Large intestine (tissue), 3 donors: Measurements from ENCODE around the gene PALLD. TPM values are rescaled to one million over a fixed set of nuclear protein-coding genes. Genes with fewer than 3 reads are reported as not detected.

ENCODE experiments used
- DNase-seq, 2 donors: peaks; one replicate each; pipeline versions ENCODE4 v3.0.0 to v3.0.0-alpha.2; 2013
- H3K27ac ChIP-seq: one replicate; pipeline ENCODE4 v1.5.1; 2013; ENCODE audit warnings: low read length
- H3K27me3 ChIP-seq: 2 replicates; pipeline ENCODE4 v1.6.1; 2013; ENCODE audit warnings: low read length; ENCODE audit not compliant: control insufficient read depth, insufficient read depth
- H3K36me3 ChIP-seq: 2 replicates; pipeline ENCODE4 v1.6.1; 2013; ENCODE audit warnings: low read length; ENCODE audit not compliant: control insufficient read depth, insufficient read depth
- H3K4me1 ChIP-seq: one replicate; pipeline ENCODE4 v1.6.1; 2013; ENCODE audit warnings: low read length; ENCODE audit not compliant: control insufficient read depth, insufficient read depth
- H3K4me3 ChIP-seq: one replicate; pipeline ENCODE4 v1.5.1; 2013; ENCODE audit warnings: low read length
- H3K9me3 ChIP-seq: one replicate; pipeline ENCODE4 v1.6.1; 2013; ENCODE audit warnings: mild to moderate bottlenecking, low read depth, low read length, moderate library complexity; ENCODE audit not compliant: control insufficient read depth
- WGBS: methylation state at CpG from one replicate; pipeline ENCODE4 v1.1.5; 2013; ENCODE audit warnings: low lambda C conversion rate; ENCODE audit not compliant: insufficient coverage; 5-methylcytosine and 5-hydroxymethylcytosine counted together
- polyA plus RNA-seq: library from polyadenylated mRNA; unstranded; fragments of 120-200 nt; gene quantifications from one replicate; pipeline ENCODE4 v1.2.1, GENCODE V29; 2013

Gene PALLD
- polyA plus RNA-seq, 1 donor, result 59.7 TPM

DNA sequence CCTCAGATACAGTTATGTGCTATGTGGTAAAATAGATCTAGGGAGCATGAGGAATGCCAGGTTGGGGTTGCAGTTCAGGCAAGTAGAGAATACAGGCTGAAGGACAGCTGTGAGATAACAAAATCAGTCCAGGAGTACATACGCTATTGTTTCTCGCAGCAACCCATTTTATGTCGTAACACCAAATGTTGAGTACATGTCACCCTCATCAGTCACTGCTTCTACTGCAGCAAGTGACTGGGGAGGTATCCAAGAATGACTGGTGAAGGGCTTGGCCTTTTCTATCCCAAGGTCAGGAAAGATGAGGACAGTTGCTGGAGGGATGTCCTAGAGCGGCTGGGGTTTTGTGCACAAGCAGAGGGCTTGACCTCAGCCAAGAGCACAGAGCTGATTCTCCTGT lies 341.1 kb downstream of the PALLD start:
- peaks cover 3% of the 10 kb centered on the region for H3K9me3 ChIP-seq
- H3K4me3 ChIP-seq, result no peak overlapping the region
- no CpG with 5 or more reads among the region's 4 CpGs for WGBS
- peaks cover 6% of the 10 kb centered on the region for H3K27me3 ChIP-seq
- H3K27ac ChIP-seq, result no peak overlapping the region
- peaks cover 7% of the 10 kb centered on the region for H3K36me3 ChIP-seq
- H3K4me1 ChIP-seq, result peaks cover 4% of the 10 kb centered on the region
- DNase-seq, result no peak

DNA sequence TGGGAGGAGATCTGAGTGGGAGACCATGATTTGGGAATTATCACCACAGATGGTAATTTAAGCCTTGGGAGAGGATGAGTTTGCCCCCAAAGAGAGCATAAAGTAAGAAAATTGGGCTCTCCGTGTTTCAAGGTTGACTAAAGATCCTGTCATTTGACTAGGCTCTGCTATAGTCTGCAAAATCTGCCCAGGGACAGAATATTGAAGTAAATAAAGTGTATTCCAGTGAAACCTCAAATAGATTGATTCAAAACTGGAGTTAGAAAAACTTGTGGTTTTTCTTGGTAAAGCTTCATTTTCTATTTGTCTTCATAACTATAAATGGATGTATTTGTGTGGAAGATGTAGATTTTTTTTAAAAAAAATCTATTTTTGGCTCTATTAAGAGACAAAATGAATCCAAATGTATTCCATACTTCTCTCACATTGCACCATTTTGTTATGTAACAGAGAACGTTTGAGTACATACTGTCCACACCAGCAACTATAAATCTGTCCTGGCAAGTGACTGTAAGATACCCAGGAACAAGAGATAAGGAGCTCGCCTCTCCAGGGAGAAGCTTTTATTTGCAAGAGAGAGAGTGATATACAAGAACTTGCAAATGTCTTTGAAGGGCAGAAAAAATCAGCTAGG lies 343.0 kb downstream of the PALLD start:
- Histone ChIP-seq H3K4me3 (no peak overlapping the region), H3K36me3 (peaks cover 7% of the 10 kb centered on the region), H3K27ac (no peak overlapping the region), H3K27me3 (no peaks in the 10 kb centered on the region), H3K4me1 (no peaks in the 10 kb centered on the region), H3K9me3 (no peaks in the 10 kb centered on the region)
- whole genome bisulfite sequencing, result no CpG with 5 or more reads among the region's 3 CpGs
- no peak for DNase-seq

DNA sequence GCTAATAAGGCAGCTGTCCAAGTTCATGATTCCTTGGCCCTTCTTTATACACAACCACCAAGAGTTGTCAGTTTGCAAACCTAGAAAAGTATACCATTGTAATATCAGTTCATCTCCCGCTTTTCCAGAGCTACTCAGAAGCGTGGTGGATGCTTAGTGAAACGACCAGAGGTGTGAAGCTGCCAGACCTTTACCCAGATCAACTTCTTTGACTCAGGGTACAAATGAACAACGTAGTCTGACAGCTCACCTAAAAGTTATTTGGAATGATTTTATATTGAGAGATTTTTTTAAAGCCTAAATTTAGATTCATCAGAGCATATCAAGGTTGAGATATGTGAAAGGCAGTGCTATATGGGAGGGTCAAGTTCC lies 343.5 kb downstream of the PALLD start:
- Histone ChIP-seq H3K27me3 (no peaks in the 10 kb centered on the region), H3K4me1 (no peaks in the 10 kb centered on the region), H3K27ac (no peak overlapping the region), H3K9me3 (no peaks in the 10 kb centered on the region), H3K36me3 (peaks cover 7% of the 10 kb centered on the region), H3K4me3 (no peak overlapping the region)
- DNase-seq, result no peak
- WGBS, result 89% methylated on average over 3 of the region's 4 CpGs

DNA sequence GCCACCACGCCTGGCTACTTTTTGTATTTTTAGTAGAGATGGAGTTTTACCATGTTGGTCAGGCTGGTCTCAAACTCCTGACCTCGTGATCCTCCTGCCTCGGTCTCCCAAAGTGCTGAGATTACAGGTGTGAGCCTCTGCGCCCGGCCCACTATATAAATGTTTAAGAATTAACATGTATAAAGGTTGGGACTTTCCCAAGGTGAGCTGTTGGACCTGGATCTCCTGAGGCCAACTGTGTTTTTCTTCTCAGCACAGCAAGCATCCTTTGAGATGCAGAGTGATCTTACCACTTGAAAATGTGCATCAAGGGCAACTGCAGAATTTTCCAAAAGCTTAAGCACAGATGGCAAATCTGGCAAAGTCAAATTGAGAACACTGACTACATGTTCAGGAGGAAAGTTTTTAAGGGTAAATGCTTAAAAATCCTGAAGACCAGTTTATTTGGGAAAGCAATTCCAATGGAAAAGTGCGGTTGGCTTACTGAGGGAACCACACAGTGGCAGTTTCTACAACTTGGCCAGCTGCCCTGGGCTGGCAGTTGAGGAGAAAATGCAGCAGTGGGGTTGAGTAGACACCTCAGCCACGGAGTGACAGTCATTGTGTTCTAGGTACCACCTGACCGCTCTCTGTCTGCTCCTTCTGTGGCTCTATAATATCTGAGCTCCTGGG lies 344.3 kb downstream of the PALLD start:
- no CpG with 5 or more reads among the region's 8 CpGs for WGBS
- Histone ChIP-seq H3K4me1 (no peaks in the 10 kb centered on the region), H3K4me3 (no peak overlapping the region), H3K36me3 (peaks cover 7% of the 10 kb centered on the region), H3K9me3 (no peaks in the 10 kb centered on the region), H3K27ac (no peak overlapping the region), H3K27me3 (no peaks in the 10 kb centered on the region)
- DNase-seq, result no peak

GRCh38 chr4:168841672-168842019 lies 344.8 kb downstream of the PALLD start:
- no peaks in the 10 kb centered on the region for H3K27me3 ChIP-seq
- H3K36me3 ChIP-seq, result peaks cover 6% of the 10 kb centered on the region
- no peaks in the 10 kb centered on the region for H3K4me1 ChIP-seq
- no peak for DNase-seq
- no peaks in the 10 kb centered on the region for H3K9me3 ChIP-seq
- H3K4me3 ChIP-seq, result no peak overlapping the region
- no peak overlapping the region for H3K27ac ChIP-seq

- Histone ChIP-seq H3K36me3 (peaks cover 3% of the 10 kb centered on the region), H3K4me3 (no peak overlapping the region), H3K4me1 (no peaks in the 10 kb centered on the region), H3K9me3 (no peaks in the 10 kb centered on the region), H3K27me3 (no peaks in the 10 kb centered on the region), H3K27ac (no peak overlapping the region)
- no peak for DNase-seq
- WGBS, result no CpG with 5 or more reads among the region's 1 CpG
Observed at GRCh38 chr4:168842186-168842585, 345.3 kb downstream of the PALLD start.

GRCh38 chr4:168843635-168844034 lies 346.8 kb downstream of the PALLD start:
- no peak for DNase-seq
- Histone ChIP-seq H3K4me1 (peaks cover 2% of the 10 kb centered on the region), H3K36me3 (no peaks in the 10 kb centered on the region), H3K4me3 (no peak overlapping the region), H3K27ac (no peak overlapping the region), H3K27me3 (no peaks in the 10 kb centered on the region), H3K9me3 (no peaks in the 10 kb centered on the region)
- WGBS, result 100% methylated on average over 4 of the region's 7 CpGs

- DNase-seq, result peak in 1 of 2 donors; percentile 22
- H3K27ac ChIP-seq, result no peak overlapping the region
- no peak overlapping the region for H3K4me3 ChIP-seq
- peaks cover 2% of the 10 kb centered on the region for H3K4me1 ChIP-seq
- H3K36me3 ChIP-seq, result no peaks in the 10 kb centered on the region
- H3K27me3 ChIP-seq, result no peaks in the 10 kb centered on the region
- 43% methylated on average over 3 of the region's 8 CpGs for WGBS
- no peaks in the 10 kb centered on the region for H3K9me3 ChIP-seq
Observed at GRCh38 chr4:168844353-168845049, 347.6 kb downstream of the PALLD start.

GRCh38 chr4:168845897-168846296 lies 349.0 kb downstream of the PALLD start:
- Histone ChIP-seq H3K9me3 (no peaks in the 10 kb centered on the region), H3K27ac (no peak overlapping the region), H3K27me3 (no peaks in the 10 kb centered on the region), H3K36me3 (no peaks in the 10 kb centered on the region), H3K4me3 (no peak overlapping the region), H3K4me1 (peaks cover 2% of the 10 kb centered on the region)
- no CpG with 5 or more reads among the region's 2 CpGs for WGBS
- DNase-seq, result no peak

GRCh38 chr4:168846414-168846813 lies 349.6 kb downstream of the PALLD start:
- Histone ChIP-seq H3K27me3 (no peaks in the 10 kb centered on the region), H3K4me1 (peaks cover 2% of the 10 kb centered on the region), H3K4me3 (no peak overlapping the region), H3K9me3 (no peaks in the 10 kb centered on the region), H3K36me3 (no peaks in the 10 kb centered on the region), H3K27ac (no peak overlapping the region)
- WGBS, result no CpG with 5 or more reads among the region's 4 CpGs
- DNase-seq, result no peak
